HCT116 (cell line): Measurements from ENCODE around the gene ADAMTSL5. TPM values are rescaled to one million over a fixed set of nuclear protein-coding genes. Genes with fewer than 3 reads are reported as not detected.
"Not testable (repeated sequence)": the region's sequence is repeated elsewhere in the genome, so short reads cannot be mapped to it uniquely, and the experiment has no call there.

Source experiments
- ATAC-seq: fragments of 200-7000 bp; cut with Tn5 transposase; 2 replicates; pipeline ENCODE4 v1.9.1; 2020; ENCODE audit warnings: mild to moderate bottlenecking, moderate library complexity
- BruUV-seq: library from RNA; stranded (reverse); fragments of 400-500 nt; replicated peaks from 2 replicates; lab custom pipeline; 2021; lab: Mats Ljungman, UMichigan
- CTCF ChIA-PET: fragments of 300-600 bp; sonication (Branson Sonifier 250); formaldehyde crosslinking; loops from one replicate; lab custom pipeline; 2021; ENCODE audit warnings: antibody characterized with exemption; lab: Charles Lee
- POLR2A ChIA-PET: fragments of 300-600, 350-600 bp; sonication (Branson Sonifier 250); formaldehyde crosslinking; loops from one replicate; lab custom pipeline; 2021; ENCODE audit warnings: antibody characterized with exemption; lab: Charles Lee
- RAD21 ChIA-PET, 2 experiments: fragments of 300-600 bp; sonication (Branson Sonifier 250); formaldehyde crosslinking; loops; one replicate each; lab custom pipeline; 2023; ENCODE audit warnings: low total read pairs in 2 of 2; ENCODE audit not compliant: uncharacterized antibody in 2 of 2, unreplicated experiment in 2 of 2, low non-redundant PET in 1 of 2; lab: Charles Lee
- DNase-seq: peaks from one replicate; pipeline ENCODE4 v3.0.0-alpha.2; 2010; ENCODE audit warnings: low read depth, low spot score
- H2AFZ ChIP-seq: fragments of 200-600 bp; shearing (Covaris generic), sonication (generic); 2 replicates; pipeline ENCODE4 v1.6.1; 2017; ENCODE audit warnings: low read depth, mixed run types, mixed read lengths, antibody characterized with exemption, low read length; ENCODE audit not compliant: poor library complexity, severe bottlenecking
- H3K27ac ChIP-seq: 2 replicates; pipeline ENCODE4 v1.5.1; 2012; ENCODE audit warnings: low read depth, low read length
- H3K27me3 ChIP-seq: fragments of 200-600 bp; sonication (generic); 2 replicates; pipeline ENCODE4 v1.6.1; 2016; ENCODE audit warnings: mixed run types, low read length, mixed read lengths; ENCODE audit not compliant: insufficient read depth
- H3K36me3 ChIP-seq, 2 experiments: fragments of 200-500 bp in 1 of 2; fragments of 200-600 bp in 1 of 2; sonication (Bioruptor generic) in 1 of 2; sonication (generic) in 1 of 2; 2 replicates each; pipeline versions ENCODE4 v1.5.1 to v1.6.1; 2014 to 2016; ENCODE audit warnings: low read length in 2 of 2, inconsistent platforms in 1 of 2, mixed read lengths in 1 of 2, mixed run types in 1 of 2; ENCODE audit not compliant: insufficient read depth in 2 of 2, control insufficient read depth in 1 of 2
- H3K4me1 ChIP-seq, 2 experiments: fragments of 200-600 bp in 1 of 2; sonication (generic) in 1 of 2; 2 replicates each; pipeline versions ENCODE4 v1.5.1 to v1.6.1; 2012 to 2017; ENCODE audit warnings: low read length in 2 of 2, inconsistent platforms in 1 of 2, mild to moderate bottlenecking in 1 of 2, mixed read lengths in 1 of 2, mixed run types in 1 of 2, moderate library complexity in 1 of 2; ENCODE audit not compliant: insufficient read depth in 2 of 2, control insufficient read depth in 1 of 2
- H3K4me2 ChIP-seq: fragments of 200-600 bp; sonication (generic); 2 replicates; pipeline ENCODE4 v1.6.1; 2017; ENCODE audit warnings: mixed run types, low read length, mixed read lengths
- H3K4me3 ChIP-seq, 2 experiments: fragments of 200-600 bp in 1 of 2; sonication (generic) in 1 of 2; replicated peaks in 1 of 2; 2 replicates each; pipeline ENCODE4 v1.5.1; 2011 to 2016; ENCODE audit warnings: low read length in 2 of 2, control low read depth in 1 of 2, low read depth in 1 of 2, mild to moderate bottlenecking in 1 of 2, mixed read lengths in 1 of 2, mixed run types in 1 of 2
- H3K79me2 ChIP-seq: fragments of 200-600 bp; sonication (generic); 2 replicates; pipeline ENCODE4 v1.6.1; 2017; ENCODE audit warnings: mild to moderate bottlenecking, mixed run types, low read length, moderate library complexity, mixed read lengths; ENCODE audit not compliant: insufficient read depth
- H3K9ac ChIP-seq: fragments of 200-600 bp; sonication (generic); 2 replicates; pipeline ENCODE4 v1.6.1; 2016; ENCODE audit warnings: low read length, mixed read lengths
- H3K9me2 ChIP-seq: fragments of 200-600 bp; sonication (generic), shearing (Covaris generic); 2 replicates; pipeline ENCODE4 v1.6.1; 2017; ENCODE audit warnings: mixed run types, mild to moderate bottlenecking, moderate library complexity; ENCODE audit not compliant: insufficient read depth
- H3K9me3 ChIP-seq, 2 experiments: fragments of 200-500 bp in 1 of 2; fragments of 200-600 bp in 1 of 2; sonication (Bioruptor generic) in 1 of 2; sonication (generic) in 1 of 2; 2 replicates each; pipeline ENCODE4 v1.6.1; 2014 to 2017; ENCODE audit warnings: low read length in 2 of 2, mixed read lengths in 2 of 2, inconsistent platforms in 1 of 2, low read depth in 1 of 2, mild to moderate bottlenecking in 1 of 2, mixed run types in 1 of 2, moderate library complexity in 1 of 2; ENCODE audit not compliant: control insufficient read depth in 1 of 2, insufficient read depth in 1 of 2
- H4K20me1 ChIP-seq: fragments of 200-600 bp; sonication (generic), shearing (Covaris generic); 2 replicates; pipeline ENCODE4 v1.6.1; 2017; ENCODE audit warnings: mixed run types, mild to moderate bottlenecking, moderate library complexity; ENCODE audit not compliant: insufficient read depth
- CBX3 ChIP-seq: IDR thresholded peaks from 2 replicates; pipeline ENCODE4 v1.6.1; 2012; ENCODE audit warnings: low read depth
- POLR2AphosphoS5 ChIP-seq: IDR thresholded peaks from 2 replicates; pipeline ENCODE4 v1.6.1; 2011; ENCODE audit warnings: mild to moderate bottlenecking, low read depth, low read length, moderate library complexity
- intact Hi-C: fragments of 100-400 bp; cut with micrococcal nuclease; formaldehyde crosslinking; loops from 2 replicates; pipeline ENCODE4 v1.10.0; 2022
- total RNA-seq: library from RNA; stranded (reverse); gene quantifications from one replicate; pipeline ENCODE4 v1.2.1, GENCODE V29; 2021; ENCODE audit not compliant: unreplicated experiment
- TF ChIP-seq, protein P1 (sequence below): IDR thresholded peaks from 2 replicates; pipeline ENCODE4 v1.6.1; 2012
- TF ChIP-seq, protein P2 (sequence below): IDR thresholded peaks from 2 replicates; pipeline ENCODE4 v1.6.1; 2012; ENCODE audit warnings: low read depth

Gene ADAMTSL5
- total RNA-seq, 1 experiment from 2014 or later, result 24.0 TPM

DNA sequence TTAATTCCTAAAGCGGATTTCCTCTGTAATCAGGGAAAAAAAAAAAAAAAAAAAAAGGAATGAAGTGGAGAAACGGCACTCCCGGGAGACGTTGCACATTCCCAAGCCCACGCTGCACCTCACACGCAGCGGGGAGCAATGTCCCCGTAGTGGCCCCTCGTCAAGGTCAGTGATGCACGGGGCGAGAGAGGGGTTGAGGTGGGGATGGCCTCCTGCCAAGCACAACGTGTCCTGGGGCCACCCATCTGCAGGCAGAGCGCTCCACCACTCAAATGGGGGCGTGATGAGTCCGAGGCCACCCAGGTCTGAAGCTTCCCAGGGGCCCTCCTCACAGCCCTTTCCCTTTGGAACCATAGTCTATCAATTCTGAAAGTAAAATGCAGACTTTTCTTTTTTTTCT is 26.2 kb upstream of the ADAMTSL5 start:
- ChIA-PET POLR2A (no interaction called here), CTCF (no interaction called here), RAD21 (no interaction called here)
- no peaks in the 10 kb centered on the region for H3K36me3 ChIP-seq
- no peak overlapping the region for H3K4me2 ChIP-seq
- H3K27me3 ChIP-seq, result no peaks in the 10 kb centered on the region
- H3K79me2 ChIP-seq, result no peaks in the 10 kb centered on the region
- H3K4me3 ChIP-seq, result no peak overlapping the region
- H2AFZ ChIP-seq, result no peak overlapping the region
- intact Hi-C loops, result no loop called here
- no peak overlapping the region for H3K9ac ChIP-seq
- TF ChIP-seq, protein P1, sequence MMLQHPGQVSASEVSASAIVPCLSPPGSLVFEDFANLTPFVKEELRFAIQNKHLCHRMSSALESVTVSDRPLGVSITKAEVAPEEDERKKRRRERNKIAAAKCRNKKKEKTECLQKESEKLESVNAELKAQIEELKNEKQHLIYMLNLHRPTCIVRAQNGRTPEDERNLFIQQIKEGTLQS, result no peak
- no peak for TF ChIP-seq POLR2AphosphoS5
- TF ChIP-seq CBX3, result no peak
- TF ChIP-seq, protein P2, sequence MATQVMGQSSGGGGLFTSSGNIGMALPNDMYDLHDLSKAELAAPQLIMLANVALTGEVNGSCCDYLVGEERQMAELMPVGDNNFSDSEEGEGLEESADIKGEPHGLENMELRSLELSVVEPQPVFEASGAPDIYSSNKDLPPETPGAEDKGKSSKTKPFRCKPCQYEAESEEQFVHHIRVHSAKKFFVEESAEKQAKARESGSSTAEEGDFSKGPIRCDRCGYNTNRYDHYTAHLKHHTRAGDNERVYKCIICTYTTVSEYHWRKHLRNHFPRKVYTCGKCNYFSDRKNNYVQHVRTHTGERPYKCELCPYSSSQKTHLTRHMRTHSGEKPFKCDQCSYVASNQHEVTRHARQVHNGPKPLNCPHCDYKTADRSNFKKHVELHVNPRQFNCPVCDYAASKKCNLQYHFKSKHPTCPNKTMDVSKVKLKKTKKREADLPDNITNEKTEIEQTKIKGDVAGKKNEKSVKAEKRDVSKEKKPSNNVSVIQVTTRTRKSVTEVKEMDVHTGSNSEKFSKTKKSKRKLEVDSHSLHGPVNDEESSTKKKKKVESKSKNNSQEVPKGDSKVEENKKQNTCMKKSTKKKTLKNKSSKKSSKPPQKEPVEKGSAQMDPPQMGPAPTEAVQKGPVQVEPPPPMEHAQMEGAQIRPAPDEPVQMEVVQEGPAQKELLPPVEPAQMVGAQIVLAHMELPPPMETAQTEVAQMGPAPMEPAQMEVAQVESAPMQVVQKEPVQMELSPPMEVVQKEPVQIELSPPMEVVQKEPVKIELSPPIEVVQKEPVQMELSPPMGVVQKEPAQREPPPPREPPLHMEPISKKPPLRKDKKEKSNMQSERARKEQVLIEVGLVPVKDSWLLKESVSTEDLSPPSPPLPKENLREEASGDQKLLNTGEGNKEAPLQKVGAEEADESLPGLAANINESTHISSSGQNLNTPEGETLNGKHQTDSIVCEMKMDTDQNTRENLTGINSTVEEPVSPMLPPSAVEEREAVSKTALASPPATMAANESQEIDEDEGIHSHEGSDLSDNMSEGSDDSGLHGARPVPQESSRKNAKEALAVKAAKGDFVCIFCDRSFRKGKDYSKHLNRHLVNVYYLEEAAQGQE, result no peak
- no TSS peak for BruUV-seq
- H4K20me1 ChIP-seq, result no peaks in the 10 kb centered on the region
- H3K9me3 ChIP-seq, result no peaks in the 10 kb centered on the region
- H3K27ac ChIP-seq, result no peak overlapping the region
- H3K4me1 ChIP-seq, result peaks cover 5 to 15% of the 10 kb centered on the region in 2 experiments; a peak in 3 of 4 replicates
- DNase-seq (no peak), ATAC-seq (no peak)
- no peaks in the 10 kb centered on the region for H3K9me2 ChIP-seq

DNA sequence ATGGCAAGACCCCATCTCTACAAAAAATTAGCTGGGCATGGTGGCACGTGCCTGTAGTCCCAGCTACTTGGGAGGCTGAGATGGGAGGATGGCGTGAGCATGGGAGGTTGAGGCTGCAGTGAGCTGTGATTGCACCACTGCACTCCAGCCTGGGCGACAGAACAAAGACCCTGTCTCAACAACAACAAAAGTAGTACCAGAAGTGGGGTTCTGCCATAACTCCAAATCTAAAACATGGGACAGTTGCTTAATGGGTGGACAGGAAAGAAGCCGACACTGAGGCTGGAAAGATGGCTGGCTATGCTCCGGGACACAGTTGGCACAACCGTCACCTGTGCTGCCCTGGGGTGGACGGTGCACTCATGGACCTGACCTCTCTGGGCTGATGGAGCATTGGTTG is 22.9 kb upstream of the ADAMTSL5 start:
- POLR2A ChIA-PET, H3K4me1 ChIP-seq, H3K4me2 ChIP-seq, H3K27ac ChIP-seq, H3K9me3 ChIP-seq, H3K36me3 ChIP-seq, BruUV-seq, ATAC-seq, H3K4me3 ChIP-seq, H3K27me3 ChIP-seq, CTCF ChIA-PET, H3K79me2 ChIP-seq, H3K9ac ChIP-seq, H3K9me2 ChIP-seq, H4K20me1 ChIP-seq, DNase-seq, intact Hi-C loops, H2AFZ ChIP-seq: not testable (repeated sequence)
- RAD21 ChIA-PET, result interaction anchor here in 1 of 2 experiments (0.5 kb wide), 1 partner anchor 64 kb away, joined by 3 read pairs; no protein-coding TSS in a partner anchor
